ENCODE results near the gene POU3F2. TPM values are rescaled to one million over a fixed set of nuclear protein-coding genes. Genes with fewer than 3 reads are reported as not detected.

POU3F2 gene
- polyA plus RNA-seq (2013) = 0.01 TPM in 1 of 2 replicates, not detected in the other

GRCh38 chr6:98834060-98835031 lies at the start of gene POU3F2:
Gene POU3F2 (plus strand): TSS chr6:98834574. CDS start chr6:98834874, 300 bp downstream.
- Histone ChIP-seq H3K4ac (ENCODE audit: low read depth, low read length) (no peak within 1 kb of the TSS), H3K9ac (ENCODE audit: low read length) (no peak within 1 kb of the TSS), H2AFZ (ENCODE audit: insufficient read depth, low read length, poor library complexity) (peak within 1 kb of the TSS; percentile 79), H3K4me1 (ENCODE audit: control insufficient read depth in 1 of 2, insufficient read depth in 2 of 2, low read length in 2 of 2) (peaks cover 15 to 29% of the 10 kb centered on the region in 2 experiments), H3K4me2 (ENCODE audit: low read length) (peak within 1 kb of the TSS; percentile 77), H3K79me1 (ENCODE audit: low read length) (no peaks in the 10 kb centered on the region), H3K27ac (ENCODE audit: low read depth, low read length) (no peak within 1 kb of the TSS), H3K36me3 (ENCODE audit: control insufficient read depth in 1 of 2, insufficient read depth in 2 of 2, low read length in 2 of 2) (no peaks in the 10 kb centered on the region), H4K8ac (ENCODE audit: low read depth, low read length) (no peak within 1 kb of the TSS), H2BK5ac (ENCODE audit: low read depth, low read length, poor library complexity) (no peak within 1 kb of the TSS), H3K79me2 (ENCODE audit: control insufficient read depth, insufficient read depth, low read length, poor library complexity) (no peaks in the 10 kb centered on the region), H4K12ac (ENCODE audit: low read depth, low read length) (no peak within 1 kb of the TSS), H3K18ac (ENCODE audit: low read length) (no peak within 1 kb of the TSS), H3K23ac (ENCODE audit: low read length) (no peak within 1 kb of the TSS), H3K14ac (ENCODE audit: low read length) (no peak within 1 kb of the TSS), H2BK12ac (ENCODE audit: low read length) (no peak within 1 kb of the TSS), H3K4me3 (ENCODE audit: low read depth, low read length) (peak within 1 kb of the TSS; percentile 55), H2BK120ac (ENCODE audit: insufficient read depth, low read length, poor library complexity) (no peak within 1 kb of the TSS), H3K9me3 (ENCODE audit: insufficient read depth, low read depth, low read length) (peaks cover 4% of the 10 kb centered on the region), H4K91ac (ENCODE audit: low read depth, low read length) (no peak within 1 kb of the TSS), H2AK5ac (ENCODE audit: low read length) (no peak within 1 kb of the TSS), H3K27me3 (ENCODE audit: insufficient read depth, low read length) (peaks cover 61% of the 10 kb centered on the region)
- peak; percentile 19 to 50 for DNase-seq
- no CpG with 5 or more reads among the region's 83 CpGs for WGBS (ENCODE audit: extremely low coverage, insufficient coverage, insufficient read length)

DNA sequence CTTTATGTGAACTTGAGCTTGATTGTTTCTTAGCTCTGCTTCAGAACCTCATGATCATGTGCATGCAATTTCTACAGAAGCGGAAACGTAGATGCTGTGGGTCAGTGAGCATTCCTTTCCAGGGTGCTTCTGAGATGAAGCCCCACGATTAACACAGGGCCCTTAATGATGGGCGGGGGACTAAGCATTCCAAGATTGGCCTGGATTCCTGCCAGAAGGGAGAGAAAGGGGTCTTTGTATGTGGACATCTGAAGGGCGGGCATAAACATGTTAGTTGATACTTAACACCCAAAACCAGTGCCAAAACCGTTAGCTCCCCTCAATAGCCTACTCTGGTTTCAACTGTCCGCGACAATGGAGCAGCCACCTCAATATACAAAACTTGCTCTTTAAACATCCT lies 46.9 kb upstream of the POU3F2 start:
- DNase-seq = no peak
- H3K14ac ChIP-seq (ENCODE audit: low read length) = no peak overlapping the region

DNA sequence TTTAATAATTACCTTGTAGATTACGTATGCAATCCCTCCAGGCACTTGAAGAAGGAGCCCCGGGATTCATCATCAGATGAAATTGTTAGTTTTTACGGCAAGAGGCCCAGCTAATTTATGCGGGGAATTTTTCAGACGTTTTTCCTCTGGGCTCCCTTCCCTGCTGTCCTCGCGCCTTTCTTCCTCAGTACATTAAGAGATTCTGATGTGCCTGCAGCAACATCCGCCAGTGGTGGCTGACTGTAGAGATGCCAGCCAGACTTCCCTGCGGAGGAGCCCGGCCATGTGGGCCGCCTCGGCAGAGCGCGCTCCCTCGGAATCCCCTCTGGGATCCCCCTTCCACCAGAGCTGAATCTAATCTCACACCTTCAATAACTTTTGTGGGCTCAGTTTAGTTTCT lies 46.4 kb upstream of the POU3F2 start:
- Histone ChIP-seq H3K36me3 (ENCODE audit: control insufficient read depth in 1 of 2, insufficient read depth in 2 of 2, low read length in 2 of 2) (no peaks in the 10 kb centered on the region), H3K9me3 (ENCODE audit: insufficient read depth, low read depth, low read length) (no peaks in the 10 kb centered on the region), H3K23ac (ENCODE audit: low read length) (no peak overlapping the region), H3K9ac (ENCODE audit: low read length) (no peak overlapping the region), H3K79me1 (ENCODE audit: low read length) (no peaks in the 10 kb centered on the region), H4K91ac (ENCODE audit: low read depth, low read length) (no peak overlapping the region), H2AK5ac (ENCODE audit: low read length) (no peak overlapping the region), H3K14ac (ENCODE audit: low read length) (no peak overlapping the region), H2BK5ac (ENCODE audit: low read depth, low read length, poor library complexity) (no peak overlapping the region), H2BK120ac (ENCODE audit: insufficient read depth, low read length, poor library complexity) (no peak overlapping the region), H3K4ac (ENCODE audit: low read depth, low read length) (no peak overlapping the region), H2BK12ac (ENCODE audit: low read length) (no peak overlapping the region), H3K79me2 (ENCODE audit: control insufficient read depth, insufficient read depth, low read length, poor library complexity) (no peaks in the 10 kb centered on the region), H3K4me1 (ENCODE audit: control insufficient read depth in 1 of 2, insufficient read depth in 2 of 2, low read length in 2 of 2) (no peaks in the 10 kb centered on the region), H4K8ac (ENCODE audit: low read depth, low read length) (no peak overlapping the region), H3K27me3 (ENCODE audit: insufficient read depth, low read length) (no peaks in the 10 kb centered on the region), H3K18ac (ENCODE audit: low read length) (no peak overlapping the region), H3K4me2 (ENCODE audit: low read length) (no peak overlapping the region), H2AFZ (ENCODE audit: insufficient read depth, low read length, poor library complexity) (no peak overlapping the region), H3K4me3 (ENCODE audit: low read depth, low read length) (no peak overlapping the region), H3K27ac (ENCODE audit: low read depth, low read length) (no peak overlapping the region), H4K12ac (ENCODE audit: low read depth, low read length) (no peak overlapping the region)
- no peak for DNase-seq
- WGBS (ENCODE audit: extremely low coverage, insufficient coverage, insufficient read length) = no CpG with 5 or more reads among the region's 15 CpGs

More for the DNA sequence above, 46.9 kb upstream of the POU3F2 start:
- H3K79me1 ChIP-seq (ENCODE audit: low read length) = no peaks in the 10 kb centered on the region
- H3K79me2 ChIP-seq (ENCODE audit: control insufficient read depth, insufficient read depth, low read length, poor library complexity) = no peaks in the 10 kb centered on the region
- peak overlapping the region; percentile 38 for H3K9ac ChIP-seq (ENCODE audit: low read length)
- no peak overlapping the region for H4K8ac ChIP-seq (ENCODE audit: low read depth, low read length)
- no peak overlapping the region for H4K91ac ChIP-seq (ENCODE audit: low read depth, low read length)
- no peak overlapping the region for H2AK5ac ChIP-seq (ENCODE audit: low read length)
- H2BK120ac ChIP-seq (ENCODE audit: insufficient read depth, low read length, poor library complexity) = no peak overlapping the region
- no peak overlapping the region for H4K12ac ChIP-seq (ENCODE audit: low read depth, low read length)
- no peak overlapping the region for H3K4ac ChIP-seq (ENCODE audit: low read depth, low read length)
- H2BK12ac ChIP-seq (ENCODE audit: low read length) = no peak overlapping the region
- no peak overlapping the region for H2BK5ac ChIP-seq (ENCODE audit: low read depth, low read length, poor library complexity)
- no CpG with 5 or more reads among the region's 8 CpGs for WGBS (ENCODE audit: extremely low coverage, insufficient coverage, insufficient read length)
- no peak overlapping the region for H3K4me2 ChIP-seq (ENCODE audit: low read length)
- H3K4me3 ChIP-seq (ENCODE audit: low read depth, low read length) = no peak overlapping the region
- no peaks in the 10 kb centered on the region for H3K27me3 ChIP-seq (ENCODE audit: insufficient read depth, low read length)
- no peaks in the 10 kb centered on the region for H3K36me3 ChIP-seq (ENCODE audit: control insufficient read depth in 1 of 2, insufficient read depth in 2 of 2, low read length in 2 of 2)
- no peak overlapping the region for H3K23ac ChIP-seq (ENCODE audit: low read length)
- H2AFZ ChIP-seq (ENCODE audit: insufficient read depth, low read length, poor library complexity) = no peak overlapping the region
- no peaks in the 10 kb centered on the region for H3K9me3 ChIP-seq (ENCODE audit: insufficient read depth, low read depth, low read length)
- no peaks in the 10 kb centered on the region for H3K4me1 ChIP-seq (ENCODE audit: control insufficient read depth in 1 of 2, insufficient read depth in 2 of 2, low read length in 2 of 2)
- no peak overlapping the region for H3K18ac ChIP-seq (ENCODE audit: low read length)
- no peak overlapping the region for H3K27ac ChIP-seq (ENCODE audit: low read depth, low read length)

- no peak overlapping the region for H3K23ac ChIP-seq (ENCODE audit: low read length)
- H4K91ac ChIP-seq (ENCODE audit: low read depth, low read length) = no peak overlapping the region
- H3K27me3 ChIP-seq (ENCODE audit: insufficient read depth, low read length) = no peaks in the 10 kb centered on the region
- no peaks in the 10 kb centered on the region for H3K36me3 ChIP-seq (ENCODE audit: control insufficient read depth in 1 of 2, insufficient read depth in 2 of 2, low read length in 2 of 2)
- H3K14ac ChIP-seq (ENCODE audit: low read length) = no peak overlapping the region
- H4K8ac ChIP-seq (ENCODE audit: low read depth, low read length) = no peak overlapping the region
- no peak overlapping the region for H2BK5ac ChIP-seq (ENCODE audit: low read depth, low read length, poor library complexity)
- no peak overlapping the region for H2AFZ ChIP-seq (ENCODE audit: insufficient read depth, low read length, poor library complexity)
- H3K79me1 ChIP-seq (ENCODE audit: low read length) = no peaks in the 10 kb centered on the region
- H3K9ac ChIP-seq (ENCODE audit: low read length) = no peak overlapping the region
- no peak for DNase-seq
- no peaks in the 10 kb centered on the region for H3K79me2 ChIP-seq (ENCODE audit: control insufficient read depth, insufficient read depth, low read length, poor library complexity)
- no peak overlapping the region for H3K4ac ChIP-seq (ENCODE audit: low read depth, low read length)
- H3K9me3 ChIP-seq (ENCODE audit: insufficient read depth, low read depth, low read length) = no peaks in the 10 kb centered on the region
- no CpG with 5 or more reads among the region's 4 CpGs for WGBS (ENCODE audit: extremely low coverage, insufficient coverage, insufficient read length)
- H3K4me2 ChIP-seq (ENCODE audit: low read length) = no peak overlapping the region
- H2AK5ac ChIP-seq (ENCODE audit: low read length) = no peak overlapping the region
- no peaks in the 10 kb centered on the region for H3K4me1 ChIP-seq (ENCODE audit: control insufficient read depth in 1 of 2, insufficient read depth in 2 of 2, low read length in 2 of 2)
- H3K18ac ChIP-seq (ENCODE audit: low read length) = no peak overlapping the region
- H3K4me3 ChIP-seq (ENCODE audit: low read depth, low read length) = no peak overlapping the region
- no peak overlapping the region for H4K12ac ChIP-seq (ENCODE audit: low read depth, low read length)
- no peak overlapping the region for H2BK12ac ChIP-seq (ENCODE audit: low read length)
- H2BK120ac ChIP-seq (ENCODE audit: insufficient read depth, low read length, poor library complexity) = no peak overlapping the region
- no peak overlapping the region for H3K27ac ChIP-seq (ENCODE audit: low read depth, low read length)
These were observed 40.0 kb upstream of the POU3F2 start for GRCh38 chr6:98794307-98794842.

All from trophoblast cell (in vitro differentiated cells and primary cell).